MG63 (cell line): ENCODE results near the gene S1PR2. TPM values are rescaled to one million over a fixed set of nuclear protein-coding genes. Genes with fewer than 3 reads are reported as not detected.

ENCODE experiments used
- DNase-seq: peaks from one replicate; pipeline ENCODE4 v3.0.0-alpha.2; 2020
- H3K27me3 ChIP-seq: fragments of 250-450 bp; sonication (Bioruptor Pico); 2 replicates; pipeline ENCODE4 v1.5.1; 2020; ENCODE audit warnings: mild to moderate bottlenecking, moderate library complexity
- H3K36me3 ChIP-seq: fragments of 250-450 bp; sonication (Bioruptor Pico); 2 replicates; pipeline ENCODE4 v1.5.1; 2020; ENCODE audit warnings: mild to moderate bottlenecking, moderate library complexity
- H3K4me3 ChIP-seq: fragments of 250-450 bp; sonication (Bioruptor Pico); 2 replicates; pipeline ENCODE4 v1.5.1; 2020; ENCODE audit warnings: mild to moderate bottlenecking, moderate library complexity
- H3K9me3 ChIP-seq: fragments of 250-450 bp; sonication (Bioruptor Pico); 2 replicates; pipeline ENCODE4 v1.5.1; 2020; ENCODE audit warnings: mild to moderate bottlenecking, moderate library complexity
- total RNA-seq: library from RNA; depleted of rRNA; stranded (reverse); fragments of >200 nt; shearing (Covaris generic); gene quantifications from 2 replicates; pipeline ENCODE4 v1.2.3, GENCODE V29; 2014; ENCODE audit warnings: low replicate concordance

Gene S1PR2
- total RNA-seq, 1 experiment from 2014 or later, result 14.6 TPM

DNA sequence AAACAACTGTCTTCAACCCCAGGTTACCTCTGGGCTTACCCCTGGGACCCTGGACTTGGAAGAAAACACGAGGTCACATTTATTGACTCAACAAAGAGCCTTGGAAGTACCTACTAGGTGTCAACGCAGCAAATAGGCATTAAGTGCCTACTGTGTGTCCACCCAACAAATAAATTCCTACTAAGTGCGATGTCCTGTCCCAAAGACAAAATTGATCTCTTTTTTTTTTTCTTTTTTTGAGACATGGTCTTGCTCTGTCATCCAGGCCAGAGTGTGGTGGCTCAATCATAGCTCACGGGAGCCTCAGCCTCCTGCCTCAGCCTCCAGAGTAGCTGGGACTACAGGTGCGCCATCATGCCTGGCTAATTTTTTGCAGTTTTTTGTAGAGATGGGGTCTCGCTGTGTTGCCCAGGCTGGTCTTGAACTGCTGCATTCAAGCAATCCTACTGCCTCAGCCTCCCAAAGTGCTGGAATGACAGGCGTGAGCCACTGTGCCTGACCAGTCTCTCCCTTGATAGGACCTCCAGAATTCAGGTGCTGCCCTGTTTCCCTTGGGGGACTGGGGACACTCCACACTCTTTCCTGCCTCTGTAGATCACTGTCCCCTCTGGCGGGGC is 589 bp upstream of the S1PR2 start:
- no peak for DNase-seq
- Histone ChIP-seq H3K9me3 (no peaks in the 10 kb centered on the region), H3K36me3 (no peaks in the 10 kb centered on the region; the same call in 1 of the 2 replicates), H3K4me3 (peak overlapping the region; percentile 98), H3K27me3 (no peaks in the 10 kb centered on the region)

DNA sequence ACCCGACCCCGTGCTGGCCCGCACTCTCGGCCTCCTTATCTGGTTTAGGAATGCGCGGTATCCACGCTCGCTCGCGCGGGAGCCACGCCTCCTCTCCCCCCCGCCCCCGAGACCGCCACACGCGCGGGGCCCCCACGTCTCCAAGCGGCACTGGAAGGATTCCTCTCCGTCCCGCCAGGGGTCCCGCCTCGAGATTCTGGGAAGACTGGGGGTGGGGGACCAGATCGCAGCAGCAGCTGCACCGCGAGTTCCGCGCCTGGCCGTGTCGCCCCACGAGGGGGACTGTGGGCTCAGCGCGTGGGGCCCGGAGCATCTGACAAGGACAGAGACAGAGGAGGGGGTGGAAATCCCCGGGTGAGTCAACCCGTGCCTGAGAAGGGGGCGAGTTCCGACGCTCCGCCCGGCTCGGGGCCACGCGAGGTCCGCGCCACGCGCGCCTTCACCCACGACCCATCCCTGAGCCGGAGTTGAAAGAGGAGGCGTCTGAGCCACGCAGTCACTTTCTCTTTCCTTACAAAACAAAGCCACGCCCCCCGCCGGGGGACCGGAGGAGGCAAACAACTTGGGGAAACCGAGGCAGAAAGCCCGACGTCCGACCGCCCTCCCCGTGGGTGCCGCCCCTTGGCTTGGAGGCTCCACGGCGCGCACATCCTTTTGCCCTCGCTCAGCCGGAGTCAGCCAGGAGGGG is 814 bp downstream of the S1PR2 start:
- H3K9me3 ChIP-seq, result no peaks in the 10 kb centered on the region

DNA sequence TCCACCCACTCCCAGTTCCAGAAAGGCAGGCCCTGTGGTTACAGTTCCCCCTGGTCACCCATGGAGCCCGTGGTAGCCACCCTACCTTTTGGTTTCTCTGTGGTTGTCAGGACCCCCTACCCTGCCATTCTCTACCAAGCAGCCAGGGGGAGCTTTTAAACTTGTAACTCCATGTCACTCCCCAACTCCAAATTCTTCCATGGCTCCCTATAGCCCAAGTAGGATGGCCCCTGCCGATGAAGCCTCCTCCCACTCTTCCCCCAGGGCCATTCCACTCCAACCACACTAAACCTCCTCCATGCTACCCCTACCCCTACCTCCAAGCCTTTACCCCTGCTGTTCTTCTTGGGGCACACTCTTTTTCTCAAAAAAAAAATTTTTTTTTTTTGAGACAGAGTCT is 2.2 kb downstream of the S1PR2 start:
- Histone ChIP-seq H3K36me3 (peaks cover 5% of the 10 kb centered on the region; the same call in 1 of the 2 replicates), H3K9me3 (no peaks in the 10 kb centered on the region), H3K27me3 (no peaks in the 10 kb centered on the region), H3K4me3 (no peak overlapping the region)
- peak; percentile 65 for DNase-seq

More for the DNA sequence above, 814 bp downstream of the S1PR2 start:
- Histone ChIP-seq H3K27me3 (no peaks in the 10 kb centered on the region), H3K4me3 (peak overlapping the region; percentile 98), H3K36me3 (no peaks in the 10 kb centered on the region; the same call in 1 of the 2 replicates)
- DNase-seq, result peak; percentile 43

DNA sequence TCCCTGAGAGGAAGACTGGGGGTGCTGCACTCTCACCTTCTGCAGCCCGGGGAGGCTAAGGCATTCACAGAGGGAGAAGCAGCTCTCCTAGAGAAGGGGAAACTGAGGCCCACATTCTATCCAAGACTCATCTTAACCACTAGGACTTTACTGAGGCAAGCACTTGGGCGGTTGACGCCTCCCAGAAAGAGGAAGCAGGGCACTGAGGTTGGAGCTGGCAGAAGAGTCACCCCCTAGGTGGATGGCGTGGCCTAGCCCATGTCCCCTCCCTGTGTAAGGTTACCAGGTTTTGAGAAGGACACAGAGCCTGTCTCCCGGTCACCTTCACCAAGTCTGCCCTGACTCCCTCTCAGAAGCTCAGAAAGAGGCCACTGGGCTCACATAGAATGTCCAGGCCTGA is 2.7 kb downstream of the S1PR2 start:
- H3K27me3 ChIP-seq, result no peaks in the 10 kb centered on the region
- no peaks in the 10 kb centered on the region for H3K9me3 ChIP-seq
- peaks cover 7% of the 10 kb centered on the region for H3K36me3 ChIP-seq
- no peak for DNase-seq
- no peak overlapping the region for H3K4me3 ChIP-seq

DNA sequence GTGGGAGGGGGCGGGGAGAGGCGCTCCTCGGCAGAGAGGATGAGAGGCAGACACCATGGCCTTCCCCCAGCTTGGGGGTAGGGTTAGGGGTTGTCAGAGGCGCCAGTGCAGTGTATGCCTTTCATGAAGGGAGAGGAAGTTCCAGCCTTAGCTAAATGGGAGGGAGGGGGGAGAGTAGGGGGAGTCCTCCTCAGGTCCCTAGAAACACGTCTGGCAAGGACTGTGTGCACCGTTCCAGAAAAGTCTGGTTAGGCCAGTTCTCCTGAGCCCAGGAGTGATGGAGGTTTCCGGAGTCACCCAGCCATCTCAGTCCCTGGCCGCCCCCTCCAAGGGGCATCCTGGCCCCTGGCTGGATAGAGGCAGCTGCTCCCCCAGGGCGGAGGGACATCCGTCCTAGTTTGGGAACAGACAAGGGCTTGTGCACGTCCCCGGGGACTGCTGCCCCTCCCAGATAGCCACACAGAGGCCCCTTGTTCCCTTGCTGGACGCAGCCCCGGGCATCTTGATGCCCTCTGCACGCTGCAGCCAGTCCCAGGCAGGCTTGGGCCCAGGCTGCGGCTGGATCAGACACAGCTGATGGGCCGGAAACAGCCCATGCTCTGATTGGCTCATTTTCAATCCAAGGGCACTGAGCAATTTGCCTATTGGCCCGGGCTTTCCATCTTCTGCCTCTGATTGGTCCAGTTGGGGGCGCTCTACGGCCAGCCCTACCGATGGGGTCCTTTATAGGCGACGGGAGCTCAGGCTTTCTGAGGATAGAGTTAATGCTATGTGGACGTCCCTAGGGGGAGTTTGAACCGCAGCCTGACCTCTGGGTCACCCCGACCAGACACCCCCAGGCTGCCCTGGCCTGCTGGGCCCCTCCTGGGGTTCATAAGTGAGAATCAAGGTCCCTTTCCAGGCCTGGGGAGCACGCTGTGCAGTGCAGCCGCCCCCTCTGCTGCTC is 3.8 kb downstream of the S1PR2 start:
- peaks cover 7% of the 10 kb centered on the region for H3K36me3 ChIP-seq
- H3K27me3 ChIP-seq, result no peaks in the 10 kb centered on the region
- no peaks in the 10 kb centered on the region for H3K9me3 ChIP-seq
- DNase-seq, result no peak
- H3K4me3 ChIP-seq, result no peak overlapping the region

DNA sequence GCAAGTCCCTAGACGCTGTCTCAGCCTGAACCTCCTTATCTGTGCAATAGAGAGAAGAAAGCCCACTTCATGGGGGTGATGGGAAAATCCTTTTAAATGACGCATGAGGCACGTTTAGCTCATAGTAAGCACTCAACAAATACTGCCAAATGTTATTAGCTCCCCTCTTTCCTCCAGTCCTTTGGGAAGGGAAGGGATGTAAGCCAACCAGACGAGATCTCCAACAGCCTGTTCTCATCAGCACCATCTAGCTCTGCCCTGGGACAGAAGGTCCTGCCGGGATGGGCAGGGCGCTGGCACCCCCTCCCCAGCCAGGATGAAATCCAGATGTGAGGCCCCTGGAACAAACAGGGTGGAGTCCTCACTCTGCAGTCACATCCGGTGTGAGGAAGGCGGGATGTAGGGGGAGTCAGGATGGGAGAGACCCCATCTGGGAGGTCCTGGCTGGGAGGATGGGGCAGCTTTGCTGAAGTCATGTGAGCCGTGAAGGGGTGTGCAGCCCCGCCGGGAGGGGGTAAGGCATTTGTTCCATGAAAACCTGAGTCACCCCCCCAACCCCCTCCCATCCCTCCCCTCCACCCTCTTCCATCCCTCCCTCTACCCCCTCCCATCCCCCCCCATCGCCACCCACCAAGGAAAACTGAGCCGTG is 4.6 kb downstream of the S1PR2 start:
- no peak for DNase-seq
- H3K27me3 ChIP-seq, result no peaks in the 10 kb centered on the region
- no peak overlapping the region for H3K4me3 ChIP-seq
- H3K36me3 ChIP-seq, result peaks cover 7% of the 10 kb centered on the region
- H3K9me3 ChIP-seq, result no peaks in the 10 kb centered on the region

DNA sequence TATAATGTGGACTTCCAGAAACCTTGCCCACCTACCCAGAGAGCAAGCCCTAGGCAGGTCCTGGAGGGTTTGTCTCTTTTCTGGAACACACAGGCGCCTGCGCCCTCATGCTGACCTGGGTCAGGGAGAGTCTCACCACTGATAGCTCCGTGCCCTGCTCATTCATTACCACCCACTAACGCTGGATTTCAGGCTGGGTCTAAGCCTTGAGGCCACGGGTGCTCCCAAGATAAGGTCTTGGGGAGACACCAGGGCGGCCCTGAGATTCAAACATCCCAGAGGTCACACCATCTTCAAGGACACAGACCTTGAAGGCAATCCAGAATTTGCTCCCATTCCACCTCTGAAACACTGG is 5.1 kb downstream of the S1PR2 start:
- Histone ChIP-seq H3K27me3 (no peaks in the 10 kb centered on the region), H3K9me3 (no peaks in the 10 kb centered on the region), H3K36me3 (peaks cover 7% of the 10 kb centered on the region), H3K4me3 (no peak overlapping the region)
- DNase-seq, result no peak

DNA sequence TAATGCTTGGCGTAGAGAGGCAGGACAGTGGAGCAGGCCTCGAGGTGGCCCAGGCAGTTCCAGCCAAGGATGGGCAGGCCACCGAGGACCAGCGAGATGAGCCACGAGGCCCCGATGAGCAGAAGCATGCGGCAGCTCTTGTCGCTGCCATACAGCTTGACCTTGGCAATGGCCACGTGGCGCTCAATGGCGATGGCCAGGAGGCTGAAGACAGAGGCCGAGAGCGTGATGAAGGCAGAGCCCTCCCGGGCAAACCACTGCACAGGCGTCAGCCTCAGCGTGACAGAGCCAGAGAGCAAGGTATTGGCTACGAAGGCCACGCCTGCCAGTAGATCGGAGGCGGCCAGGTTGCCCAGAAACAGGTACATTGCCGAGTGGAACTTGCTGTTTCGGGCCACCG is 6.8 kb downstream of the S1PR2 start:
- DNase-seq, result no peak
- H3K27me3 ChIP-seq, result no peaks in the 10 kb centered on the region

DNA sequence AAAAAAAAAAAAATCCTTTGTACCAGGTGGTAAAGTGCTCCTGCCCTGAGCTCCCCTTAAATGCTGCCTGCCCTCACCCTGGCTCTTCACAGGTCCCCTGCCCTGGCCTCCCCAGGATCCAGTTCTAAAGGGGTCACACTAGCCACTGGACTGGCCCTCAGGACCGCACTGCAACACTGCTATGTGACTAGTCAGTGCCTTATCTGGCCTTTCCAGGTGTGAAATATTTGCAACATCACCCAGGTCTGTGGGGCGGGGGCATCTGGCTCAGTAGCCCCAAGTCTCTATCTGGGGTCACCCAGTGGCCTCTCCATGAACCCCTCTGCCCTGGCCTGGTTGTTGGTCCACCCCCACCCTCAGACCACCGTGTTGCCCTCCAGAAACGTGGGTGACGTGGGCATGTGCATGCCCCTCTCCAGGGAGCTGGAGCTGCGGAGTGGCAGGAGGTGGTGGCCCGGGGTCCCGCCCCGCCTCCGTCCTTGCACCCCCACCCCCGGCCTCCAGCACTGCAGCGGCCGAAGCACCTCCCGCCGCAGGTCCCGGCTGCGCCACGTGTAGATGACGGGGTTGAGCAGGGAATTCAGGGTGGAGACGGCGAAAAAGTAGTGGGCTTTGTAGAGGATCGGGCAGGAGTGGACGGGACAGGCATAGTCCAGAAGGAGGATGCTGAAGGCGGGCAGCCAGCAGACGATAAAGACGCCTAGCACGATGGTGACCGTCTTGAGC is 7.5 kb downstream of the S1PR2 start:
- H3K36me3 ChIP-seq, result peaks cover 7% of the 10 kb centered on the region
- no peak overlapping the region for H3K4me3 ChIP-seq
- H3K9me3 ChIP-seq, result no peaks in the 10 kb centered on the region
- no peak for DNase-seq
- H3K27me3 ChIP-seq, result no peaks in the 10 kb centered on the region

More for the DNA sequence above, 6.8 kb downstream of the S1PR2 start:
- Histone ChIP-seq H3K36me3 (peaks cover 7% of the 10 kb centered on the region), H3K9me3 (no peaks in the 10 kb centered on the region), H3K4me3 (no peak overlapping the region)

DNA sequence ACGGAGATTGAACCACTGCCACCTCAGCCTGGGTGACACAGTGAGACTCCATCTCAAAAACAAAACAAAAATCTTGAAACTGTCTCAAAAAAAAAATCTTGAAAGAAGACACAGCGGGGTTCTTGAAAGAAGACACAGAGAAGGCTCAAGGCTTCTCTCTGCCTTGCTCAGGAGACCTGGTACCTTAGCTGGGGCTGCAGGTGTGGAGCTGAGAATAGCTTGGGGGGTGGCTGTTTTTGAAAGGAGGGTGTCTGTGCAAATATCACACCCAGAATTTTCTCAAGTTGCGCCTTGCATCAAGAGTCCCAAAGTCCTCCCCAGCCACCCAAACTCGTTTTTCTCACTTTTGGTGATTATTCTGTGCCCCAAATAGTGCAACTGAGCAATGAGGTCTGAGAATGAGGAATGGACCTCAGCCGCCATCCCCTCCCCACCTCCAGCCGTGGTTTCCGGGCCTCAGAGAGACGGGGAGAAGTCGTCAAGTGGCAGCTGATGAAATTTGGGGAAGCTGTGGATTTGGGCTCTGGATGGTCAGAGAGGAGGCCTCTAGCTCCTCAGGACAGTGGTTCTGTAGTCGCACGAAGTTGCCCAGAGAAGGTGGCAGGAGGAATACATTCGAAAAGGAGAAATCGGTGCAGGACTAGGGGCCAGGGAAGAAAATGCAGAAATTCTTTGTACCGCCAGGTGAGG is 8.8 kb downstream of the S1PR2 start:
- peaks cover 7% of the 10 kb centered on the region for H3K36me3 ChIP-seq
- no peaks in the 10 kb centered on the region for H3K9me3 ChIP-seq
- H3K4me3 ChIP-seq, result no peak overlapping the region
- no peaks in the 10 kb centered on the region for H3K27me3 ChIP-seq
- no peak for DNase-seq

DNA sequence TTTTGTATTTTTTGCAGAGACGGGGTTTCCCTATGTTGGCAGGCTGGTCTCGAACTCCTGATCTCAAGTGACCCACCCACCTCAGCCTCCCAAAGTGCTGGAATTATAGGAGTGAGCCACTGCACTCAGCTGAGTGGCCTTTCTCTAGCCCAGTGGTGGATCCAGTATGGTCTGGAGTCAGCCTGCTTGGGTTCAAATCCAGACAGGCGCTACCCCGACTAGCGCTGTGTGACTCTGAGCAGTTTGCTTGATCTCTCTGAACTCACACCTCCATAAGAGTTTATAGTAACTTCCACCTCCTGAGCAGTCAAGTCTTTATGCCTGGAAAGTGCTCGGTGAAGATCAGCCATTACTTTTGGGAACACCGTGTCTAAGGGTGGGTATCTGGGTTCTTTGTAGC is 10.4 kb downstream of the S1PR2 start:
- no peak for DNase-seq
- H3K4me3 ChIP-seq, result no peak overlapping the region
- H3K27me3 ChIP-seq, result no peaks in the 10 kb centered on the region
- no peaks in the 10 kb centered on the region for H3K9me3 ChIP-seq
- peaks cover 7% of the 10 kb centered on the region for H3K36me3 ChIP-seq

DNA sequence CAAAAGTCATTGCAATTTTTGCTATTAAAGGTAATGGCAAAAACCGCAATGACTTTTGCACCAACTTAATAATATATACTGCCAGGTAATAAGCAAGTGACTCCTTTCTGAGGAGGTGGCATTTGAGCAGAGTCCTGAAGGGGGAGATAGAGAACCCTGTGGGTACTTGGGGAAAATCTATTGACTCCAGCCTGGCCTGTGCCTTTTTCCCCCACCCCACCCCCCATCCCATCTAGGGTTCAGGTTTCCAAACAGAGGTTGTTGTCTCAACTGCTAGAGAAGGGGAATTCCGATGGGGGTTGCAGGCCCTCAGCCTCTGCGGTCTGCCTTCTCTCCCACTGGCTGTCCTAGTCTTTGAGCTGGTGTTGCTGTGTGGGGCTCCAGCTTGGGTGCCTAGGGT is 11.5 kb downstream of the S1PR2 start:
- Histone ChIP-seq H3K27me3 (no peaks in the 10 kb centered on the region), H3K36me3 (peaks cover 7% of the 10 kb centered on the region), H3K9me3 (no peaks in the 10 kb centered on the region), H3K4me3 (no peak overlapping the region)
- peak; percentile 43 for DNase-seq

DNA sequence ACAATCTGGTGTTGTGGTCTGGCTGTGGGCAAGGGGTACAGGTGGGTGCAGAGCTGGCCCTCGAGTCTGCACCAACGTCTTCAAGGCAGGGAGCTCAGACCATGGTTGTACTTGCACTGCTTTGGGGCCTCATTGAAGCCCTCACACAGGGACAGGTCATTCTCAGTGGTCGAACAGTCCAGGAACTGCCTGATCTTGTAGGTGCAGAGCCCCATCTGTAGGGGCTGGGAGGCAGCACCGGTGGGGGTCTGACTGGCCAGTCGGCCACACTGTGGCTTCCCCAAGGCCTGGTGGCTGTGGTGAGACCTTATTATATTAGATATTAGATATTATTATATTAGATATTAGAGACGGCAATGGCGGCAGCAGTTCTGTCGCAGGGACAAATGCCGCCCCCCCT is 14.0 kb downstream of the S1PR2 start:
- DNase-seq, result no peak

DNA sequence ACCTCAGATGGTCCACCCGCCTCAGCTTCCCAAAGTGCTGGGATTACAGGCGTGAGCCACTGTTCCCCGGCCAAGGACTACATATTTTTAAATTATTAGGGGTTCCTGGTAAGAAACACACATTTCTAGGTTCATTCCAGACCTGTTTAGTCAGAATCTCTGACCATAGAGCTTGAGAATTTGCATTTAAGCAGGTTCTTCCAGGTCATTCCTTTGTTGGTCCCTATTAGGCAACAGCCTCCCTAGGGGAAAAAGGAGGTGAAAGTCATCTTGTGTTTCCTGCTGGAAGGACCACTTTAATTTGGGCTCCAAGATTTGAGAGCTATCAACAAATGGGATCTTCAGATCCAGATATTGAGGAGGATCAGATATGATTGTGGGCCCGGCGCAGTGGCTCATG is 16.3 kb downstream of the S1PR2 start:
- H3K36me3 ChIP-seq, result no peaks in the 10 kb centered on the region
- no peak for DNase-seq
- H3K27me3 ChIP-seq, result no peaks in the 10 kb centered on the region
- H3K9me3 ChIP-seq, result no peaks in the 10 kb centered on the region
- H3K4me3 ChIP-seq, result no peak overlapping the region

More for the DNA sequence above, 14.0 kb downstream of the S1PR2 start:
- Histone ChIP-seq H3K4me3 (no peak overlapping the region), H3K36me3 (no peaks in the 10 kb centered on the region), H3K27me3 (no peaks in the 10 kb centered on the region), H3K9me3 (no peaks in the 10 kb centered on the region)

DNA sequence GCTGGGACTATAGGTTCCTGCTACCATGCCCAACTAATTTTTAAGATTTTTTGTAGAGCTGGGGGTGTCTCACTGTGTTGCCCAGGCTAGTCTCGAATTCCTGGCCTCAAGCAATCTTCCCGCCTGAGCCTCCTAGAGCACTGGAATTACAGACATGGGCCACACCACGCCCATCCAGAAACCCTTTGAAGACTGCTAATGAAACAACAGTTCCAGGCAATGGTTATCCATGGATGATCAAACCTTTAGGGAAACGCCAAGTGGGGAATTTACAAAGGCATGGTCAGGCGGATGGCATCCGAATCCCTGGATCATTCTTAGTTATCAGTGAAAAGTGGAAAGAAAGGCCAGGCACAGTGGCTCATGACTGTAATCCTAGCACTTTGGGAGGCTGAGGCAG is 19.4 kb downstream of the S1PR2 start:
- Histone ChIP-seq H3K4me3 (no peak overlapping the region), H3K27me3 (no peaks in the 10 kb centered on the region), H3K36me3 (no peaks in the 10 kb centered on the region), H3K9me3 (peaks cover 10% of the 10 kb centered on the region)
- no peak for DNase-seq

DNA sequence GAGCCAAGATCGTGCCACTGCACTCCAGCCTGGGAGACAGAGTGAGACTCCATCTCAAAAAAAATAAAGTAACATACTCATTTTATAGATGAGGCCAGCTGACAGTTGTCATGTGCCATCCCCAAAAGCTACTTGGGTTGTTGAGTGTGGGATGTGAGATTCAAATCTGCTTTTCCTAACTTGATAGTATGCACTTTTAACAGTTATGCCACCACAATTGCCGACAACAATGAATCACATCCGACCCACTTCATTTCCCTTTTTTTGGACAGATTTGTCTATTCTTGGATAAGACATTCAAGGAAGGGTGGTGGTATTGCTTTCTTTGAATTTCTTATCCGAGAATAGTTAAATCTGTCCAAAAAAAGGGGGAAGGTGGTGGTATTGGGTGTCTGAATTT is 20.1 kb downstream of the S1PR2 start:
- Histone ChIP-seq H3K9me3 (peaks cover 10% of the 10 kb centered on the region), H3K36me3 (no peaks in the 10 kb centered on the region), H3K4me3 (no peak overlapping the region), H3K27me3 (no peaks in the 10 kb centered on the region)
- DNase-seq, result no peak
